Measurements from ENCODE around the gene PTPRN2.
"Not testable (repeated sequence)": the region's sequence is repeated elsewhere in the genome, so short reads cannot be mapped to it uniquely, and the experiment has no call there.

The PTPRN2 gene

GRCh38 chr7:157752832-157753291 lies 834.8 kb downstream of the PTPRN2 start:
- DNase-seq, result no peak

DNA sequence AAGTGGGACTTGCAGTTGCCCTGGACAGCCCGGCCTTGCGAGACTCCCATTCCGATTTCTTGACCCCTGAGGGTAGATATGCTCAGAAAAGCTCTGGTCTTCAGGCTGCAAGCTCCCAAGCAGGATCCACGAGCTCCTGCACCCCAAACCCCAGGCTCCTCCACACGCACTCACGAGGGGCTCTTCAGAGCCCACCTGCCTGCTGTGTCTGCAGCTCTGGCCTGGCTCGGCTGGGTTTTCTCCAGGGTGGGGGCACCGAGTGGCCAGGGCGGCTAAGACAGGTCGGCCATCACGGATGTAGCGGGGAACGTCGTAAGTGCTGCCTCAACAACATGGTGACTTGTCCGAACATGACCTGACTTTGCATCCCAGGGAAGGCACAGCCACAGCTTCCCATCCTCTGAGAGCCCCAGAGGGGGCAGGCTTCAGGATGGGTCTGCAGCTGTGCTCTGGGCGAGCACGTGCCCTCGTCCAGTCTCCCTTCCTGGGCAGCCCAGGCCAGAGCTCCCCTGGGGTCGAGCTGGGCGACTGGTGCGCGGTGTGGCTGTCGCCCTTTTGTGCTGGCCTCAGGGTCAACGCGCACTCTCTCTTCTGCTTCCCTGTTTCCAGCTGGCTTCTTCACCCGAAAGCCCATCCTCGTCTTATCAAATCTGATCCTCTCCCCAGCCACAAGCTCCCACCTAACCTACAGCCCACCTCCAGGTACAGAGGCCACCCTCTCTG lies 835.5 kb downstream of the PTPRN2 start:
- DNase-seq, result no peak

DNA sequence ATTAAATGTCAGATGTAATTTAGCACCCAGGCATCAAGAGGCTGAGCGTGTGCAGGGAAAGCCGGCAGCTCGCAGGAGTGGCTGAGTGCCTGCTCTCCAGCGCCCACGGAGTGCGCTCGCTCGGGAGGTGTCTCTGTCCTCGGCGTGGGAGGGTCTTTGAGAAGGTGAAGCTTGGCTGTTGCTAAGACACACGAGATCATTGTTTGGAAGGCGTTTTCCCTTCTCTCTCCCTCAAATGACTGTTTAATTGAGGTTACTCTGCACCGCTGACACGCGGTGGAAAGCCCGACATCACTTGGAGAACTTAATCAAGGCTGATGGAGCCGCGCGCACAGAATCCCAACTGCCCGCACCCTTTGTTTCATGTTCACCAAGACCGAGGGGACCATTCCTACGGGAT lies 836.2 kb downstream of the PTPRN2 start:
- DNase-seq, result no peak

DNA sequence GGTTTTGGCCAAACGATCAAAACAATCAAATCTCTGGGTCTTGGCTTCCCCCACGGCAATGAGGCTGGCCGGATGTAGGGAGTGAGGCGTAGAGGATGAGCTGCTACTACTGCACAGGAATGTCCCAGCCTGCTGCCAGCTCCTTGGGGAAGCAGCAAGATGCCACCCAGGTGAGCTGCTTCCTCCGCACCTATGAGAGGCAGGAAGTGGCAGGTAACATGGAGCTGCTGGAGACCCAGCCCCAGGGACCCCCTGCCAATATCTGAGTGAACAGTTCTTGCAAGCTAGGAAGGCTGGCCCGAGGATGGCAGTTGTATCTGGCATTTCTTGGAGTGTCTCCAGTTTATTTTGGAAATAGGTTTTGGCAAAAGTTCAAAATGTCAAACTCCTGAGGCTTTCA lies 837.3 kb downstream of the PTPRN2 start:
- DNase-seq, result no peak

DNA sequence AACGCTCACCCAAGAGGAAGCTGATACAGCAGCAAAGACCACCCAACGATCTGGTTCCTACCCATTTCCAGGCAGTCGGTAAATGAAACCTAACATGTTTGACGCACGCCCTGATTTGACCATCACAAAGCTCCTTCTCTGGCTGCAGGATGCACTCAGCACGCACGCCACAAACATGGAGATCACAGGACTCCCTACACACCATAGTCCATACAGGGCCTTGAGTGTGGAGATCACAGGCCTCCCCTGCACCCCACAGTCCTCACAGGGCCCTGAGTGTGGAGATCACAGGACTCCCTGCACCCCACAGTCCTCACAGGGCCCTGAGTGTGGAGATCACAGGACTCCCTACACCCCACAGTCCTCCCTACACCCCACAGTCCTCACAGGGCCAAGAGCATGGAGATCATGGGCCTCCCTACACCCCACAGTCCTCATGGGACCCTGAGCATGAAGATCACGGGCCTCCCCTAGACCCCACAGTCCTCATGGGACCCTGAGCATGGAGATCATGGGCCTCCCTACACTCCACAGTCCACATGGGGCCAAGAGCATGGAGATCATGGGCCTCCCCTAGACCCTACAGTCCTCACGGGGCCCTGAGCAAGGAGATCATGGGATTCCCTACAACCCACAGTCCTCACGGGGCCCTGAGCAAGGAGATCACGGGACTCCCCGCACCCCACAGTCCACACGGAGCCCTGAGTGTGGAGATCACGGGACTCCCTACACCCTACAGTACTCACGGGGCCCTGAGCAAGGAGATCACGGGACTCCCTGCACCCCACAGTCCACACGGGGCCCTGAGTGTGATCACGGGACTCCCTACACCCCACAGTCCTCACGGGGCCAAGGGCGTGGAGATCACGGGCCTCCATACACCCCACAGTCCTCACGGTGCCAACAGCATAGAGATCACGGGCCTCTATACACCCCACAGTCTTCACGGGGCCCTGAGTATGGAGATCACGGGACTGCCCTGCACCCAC lies 841.6 kb downstream of the PTPRN2 start:
- DNase-seq, result no peak

GRCh38 chr7:157744786-157745601 lies 842.6 kb downstream of the PTPRN2 start:
- DNase-seq, result no peak

GRCh38 chr7:157743781-157744525 lies 843.7 kb downstream of the PTPRN2 start:
- no peak for DNase-seq

GRCh38 chr7:157740251-157740798 lies 847.3 kb downstream of the PTPRN2 start:
- DNase-seq, result no peak

DNA sequence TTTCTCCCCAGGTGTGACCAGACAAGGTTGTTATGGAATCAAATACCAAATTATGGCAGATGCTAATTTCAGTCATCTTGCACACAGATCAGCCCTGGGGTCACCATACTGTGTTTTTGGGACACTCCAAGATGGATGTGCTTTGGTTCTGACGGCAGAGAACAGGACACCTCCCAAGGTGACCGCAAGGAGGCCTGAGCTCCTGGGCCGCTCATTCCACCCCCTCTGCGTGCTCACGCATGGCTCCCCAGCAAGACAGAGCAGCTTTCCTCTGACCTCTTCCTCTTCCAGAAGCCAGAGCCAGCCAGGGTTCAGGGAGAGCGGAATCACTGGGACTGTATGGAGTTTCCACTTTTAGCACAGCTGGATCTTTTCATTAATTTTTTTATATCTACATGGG lies 848.0 kb downstream of the PTPRN2 start:
- no peak for DNase-seq

GRCh38 chr7:157739031-157739430 lies 848.6 kb downstream of the PTPRN2 start:
- no peak for DNase-seq

- DNase-seq, result no peak
Measured at GRCh38 chr7:157738066-157738460, 849.6 kb downstream of the PTPRN2 start.

- DNase-seq, result no peak
Measured at GRCh38 chr7:157737151-157738065, 850.2 kb downstream of the PTPRN2 start.

GRCh38 chr7:157736341-157736740 lies 851.3 kb downstream of the PTPRN2 start:
- DNase-seq, result no peak

DNA sequence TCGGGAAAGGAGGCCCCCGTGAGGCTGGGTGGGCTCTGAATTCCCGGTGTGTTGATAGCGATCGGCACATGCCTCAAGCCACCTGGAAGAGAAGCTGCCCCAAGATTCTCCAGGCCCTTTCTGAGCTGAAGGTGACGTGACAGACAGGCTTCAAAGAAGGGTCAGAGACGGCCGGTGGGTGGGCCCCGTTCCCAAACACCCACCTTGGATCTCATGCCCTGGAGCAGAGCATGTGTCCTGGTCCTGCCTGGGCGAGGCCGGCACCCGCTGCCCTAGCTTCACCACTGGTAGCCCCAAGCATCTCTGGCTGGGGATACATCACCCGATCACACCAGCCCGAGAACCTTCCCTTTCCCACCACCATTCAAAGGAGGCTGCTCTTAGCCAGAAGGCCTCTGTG lies 851.8 kb downstream of the PTPRN2 start:
- DNase-seq, result no peak

- no peak for DNase-seq
Measured at GRCh38 chr7:157734676-157735640, 852.7 kb downstream of the PTPRN2 start.

DNA sequence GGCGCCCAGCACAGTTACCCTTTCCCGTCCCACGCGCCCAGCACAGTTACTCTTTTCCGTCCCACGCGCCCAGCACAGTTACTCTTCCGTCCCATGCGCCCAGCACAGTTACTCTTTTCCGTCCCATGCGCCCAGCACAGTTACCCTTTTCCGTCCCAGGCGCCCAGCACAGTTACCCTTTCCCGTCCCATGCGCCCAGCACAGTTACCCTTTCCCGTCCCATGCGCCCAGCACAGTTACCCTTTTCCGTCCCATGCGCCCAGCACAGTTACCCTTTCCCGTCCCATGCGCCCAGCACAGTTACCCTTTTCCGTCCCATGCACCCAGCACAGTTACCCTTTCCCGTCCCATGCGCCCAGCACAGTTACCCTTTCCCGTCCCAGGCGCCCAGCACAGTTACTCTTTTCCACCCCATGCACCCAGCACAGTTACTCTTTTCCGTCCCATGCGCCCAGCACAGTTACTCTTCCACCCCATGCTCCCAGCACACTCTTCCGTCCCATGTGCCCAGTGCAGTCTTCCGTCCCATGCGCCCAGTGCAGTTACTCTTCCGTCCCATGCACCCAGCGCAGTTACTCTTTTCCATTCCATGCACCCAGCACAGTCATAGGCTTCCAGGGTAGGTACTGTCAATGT lies 853.7 kb downstream of the PTPRN2 start:
- DNase-seq, result not testable (repeated sequence)

- DNase-seq, result no peak
Measured at GRCh38 chr7:157731126-157731525, 856.5 kb downstream of the PTPRN2 start.

DNA sequence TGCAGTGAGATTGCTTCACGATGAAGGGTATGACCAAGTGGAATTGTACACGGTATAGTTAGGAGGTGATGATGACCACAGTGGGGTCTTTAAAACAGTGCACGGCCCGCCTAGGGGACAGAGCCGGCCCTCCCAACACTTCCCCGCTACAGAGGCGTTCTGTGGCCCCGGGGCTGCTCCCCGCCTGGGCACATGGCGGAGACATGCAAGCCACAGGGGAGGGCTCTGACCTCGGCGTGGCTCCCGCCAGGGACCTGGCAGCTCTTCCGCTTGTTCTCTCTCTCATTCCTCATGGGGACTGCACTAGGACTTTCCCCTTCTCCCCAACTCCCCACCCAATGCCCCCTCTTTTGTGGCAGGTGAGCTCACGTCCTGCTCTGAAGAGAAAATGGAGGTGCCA lies 857.0 kb downstream of the PTPRN2 start:
- DNase-seq, result no peak

DNA sequence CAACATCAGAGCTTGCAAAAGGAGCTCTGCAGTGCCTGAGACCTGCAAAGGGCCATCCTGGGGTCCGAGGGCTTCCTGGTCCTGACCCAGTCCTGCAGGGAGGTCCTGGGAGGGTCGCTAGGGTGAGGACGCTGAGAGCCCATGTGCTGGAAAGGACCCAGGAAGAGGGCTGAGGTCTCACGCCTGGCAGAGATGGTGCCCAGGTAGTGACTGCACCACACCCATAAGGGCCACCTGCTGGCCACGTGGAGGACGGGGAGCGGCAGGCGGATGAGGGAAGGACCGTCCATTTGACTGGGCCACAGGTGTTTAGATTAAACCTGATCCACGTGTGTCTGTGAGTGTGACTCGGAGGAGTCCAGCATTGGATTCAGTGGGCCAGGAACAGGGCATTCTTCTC lies 858.1 kb downstream of the PTPRN2 start:
- DNase-seq, result no peak
